Omental fat pad (tissue), 4 donors: ENCODE results near the gene ACYP1. TPM values are rescaled to one million over a fixed set of nuclear protein-coding genes. Genes with fewer than 3 reads are reported as not detected.

Experiments used
- ATAC-seq: fragments of 150-250 bp; one replicate; pipeline ENCODE4 v1.9.1; 2016; ENCODE audit warnings: mild to moderate bottlenecking, moderate library complexity; ENCODE audit not compliant: low FRiP score
- DNase-seq: peaks from one replicate; pipeline ENCODE4 v3.0.0-alpha.2; 2019; ENCODE audit warnings: low spot score
- total RNA-seq, 4 donors: library from RNA; depleted of rRNA; stranded (reverse); fragments of >200 nt; gene quantifications; one replicate each; pipeline ENCODE4 v1.1.0, GENCODE V29; 2016
- TF ChIP-seq, protein P1 (sequence below), 3 donors: fragments of 450-650 bp; IDR thresholded peaks; one replicate each; pipeline ENCODE4 v1.5.1; 2016 to 2017; ENCODE audit warnings: antibody characterized with exemption in 3 of 3, mild to moderate bottlenecking in 3 of 3, moderate library complexity in 2 of 3

ACYP1 gene
- total RNA-seq, 4 donors from 2014 or later, result 10.7 to 17.0 (median 13.2) TPM

- ATAC-seq (no peak), DNase-seq (no peak)
- TF ChIP-seq, protein P1, sequence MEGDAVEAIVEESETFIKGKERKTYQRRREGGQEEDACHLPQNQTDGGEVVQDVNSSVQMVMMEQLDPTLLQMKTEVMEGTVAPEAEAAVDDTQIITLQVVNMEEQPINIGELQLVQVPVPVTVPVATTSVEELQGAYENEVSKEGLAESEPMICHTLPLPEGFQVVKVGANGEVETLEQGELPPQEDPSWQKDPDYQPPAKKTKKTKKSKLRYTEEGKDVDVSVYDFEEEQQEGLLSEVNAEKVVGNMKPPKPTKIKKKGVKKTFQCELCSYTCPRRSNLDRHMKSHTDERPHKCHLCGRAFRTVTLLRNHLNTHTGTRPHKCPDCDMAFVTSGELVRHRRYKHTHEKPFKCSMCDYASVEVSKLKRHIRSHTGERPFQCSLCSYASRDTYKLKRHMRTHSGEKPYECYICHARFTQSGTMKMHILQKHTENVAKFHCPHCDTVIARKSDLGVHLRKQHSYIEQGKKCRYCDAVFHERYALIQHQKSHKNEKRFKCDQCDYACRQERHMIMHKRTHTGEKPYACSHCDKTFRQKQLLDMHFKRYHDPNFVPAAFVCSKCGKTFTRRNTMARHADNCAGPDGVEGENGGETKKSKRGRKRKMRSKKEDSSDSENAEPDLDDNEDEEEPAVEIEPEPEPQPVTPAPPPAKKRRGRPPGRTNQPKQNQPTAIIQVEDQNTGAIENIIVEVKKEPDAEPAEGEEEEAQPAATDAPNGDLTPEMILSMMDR (IDR thresholded peaks at IDR 0.05), result no peak
Observed at GRCh38 chr14:75015496-75015895, 48.3 kb downstream of the ACYP1 start.

DNA sequence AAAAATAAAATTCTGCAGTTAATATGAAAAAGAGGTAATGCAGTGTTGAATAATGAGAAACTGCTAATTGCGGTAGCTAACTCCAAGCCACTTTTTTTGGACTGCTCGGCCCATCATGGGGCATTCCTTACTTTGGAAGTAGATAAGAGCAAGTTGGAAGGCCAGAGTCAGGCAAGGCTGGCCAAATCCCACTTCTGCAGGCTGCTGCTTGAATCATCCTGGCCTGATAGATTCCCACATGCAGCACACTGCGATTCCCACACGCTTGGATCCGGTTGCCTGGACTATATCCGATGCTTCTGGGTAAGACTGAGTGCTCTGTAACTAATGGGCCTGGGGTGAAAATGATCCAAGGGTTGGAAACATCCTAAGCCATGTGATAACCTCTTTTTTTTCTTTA, 50.5 kb downstream of the ACYP1 start:
- no peak for ATAC-seq
- TF ChIP-seq, protein P1 (IDR thresholded peaks at IDR 0.05), result no peak
- DNase-seq, result no peak

- no peak for DNase-seq
- TF ChIP-seq, protein P1 (IDR thresholded peaks at IDR 0.05), result no peak
- ATAC-seq, result peak; percentile 70
Observed at GRCh38 chr14:75011356-75011994, 52.3 kb downstream of the ACYP1 start.

GRCh38 chr14:75010472-75011093, 53.2 kb downstream of the ACYP1 start:
- DNase-seq (no peak), ATAC-seq (no peak)
- TF ChIP-seq, protein P1 (IDR thresholded peaks at IDR 0.05), result no peak

DNA sequence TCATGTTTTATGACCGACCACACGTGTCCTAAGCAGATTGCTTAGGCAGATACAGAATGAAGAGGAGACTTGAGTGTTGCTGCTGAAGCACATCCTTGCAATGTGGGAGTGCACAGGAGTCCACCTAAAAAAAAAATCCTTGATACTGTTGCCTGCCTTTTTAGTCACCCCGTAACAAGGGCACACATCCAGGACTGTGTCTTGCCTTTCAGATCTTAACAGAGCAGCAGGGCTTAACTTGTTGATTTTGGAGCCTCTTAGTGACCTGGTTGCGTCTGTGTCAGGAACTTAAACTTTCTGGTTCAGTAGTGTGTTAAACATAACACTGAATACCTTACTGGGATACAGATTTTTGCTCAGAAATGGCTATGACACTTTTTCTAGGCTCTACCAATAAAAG, 54.6 kb downstream of the ACYP1 start:
- TF ChIP-seq, protein P1 (IDR thresholded peaks at IDR 0.05), result no peak
- DNase-seq (no peak), ATAC-seq (no peak)

GRCh38 chr14:75005357-75005756, 58.5 kb downstream of the ACYP1 start:
- DNase-seq (no peak), ATAC-seq (no peak)
- TF ChIP-seq, protein P1 (IDR thresholded peaks at IDR 0.05), result no peak
